GM19099 (cell line): ENCODE measurements around the gene ZBTB7C.

Experiments
- POLR2A ChIP-seq: IDR thresholded peaks from 3 replicates; pipeline ENCODE4 v1.6.1; 2011; ENCODE audit warnings: low read depth; ENCODE audit not compliant: insufficient read length; ENCODE audit errors: extremely low read depth

The ZBTB7C gene

DNA sequence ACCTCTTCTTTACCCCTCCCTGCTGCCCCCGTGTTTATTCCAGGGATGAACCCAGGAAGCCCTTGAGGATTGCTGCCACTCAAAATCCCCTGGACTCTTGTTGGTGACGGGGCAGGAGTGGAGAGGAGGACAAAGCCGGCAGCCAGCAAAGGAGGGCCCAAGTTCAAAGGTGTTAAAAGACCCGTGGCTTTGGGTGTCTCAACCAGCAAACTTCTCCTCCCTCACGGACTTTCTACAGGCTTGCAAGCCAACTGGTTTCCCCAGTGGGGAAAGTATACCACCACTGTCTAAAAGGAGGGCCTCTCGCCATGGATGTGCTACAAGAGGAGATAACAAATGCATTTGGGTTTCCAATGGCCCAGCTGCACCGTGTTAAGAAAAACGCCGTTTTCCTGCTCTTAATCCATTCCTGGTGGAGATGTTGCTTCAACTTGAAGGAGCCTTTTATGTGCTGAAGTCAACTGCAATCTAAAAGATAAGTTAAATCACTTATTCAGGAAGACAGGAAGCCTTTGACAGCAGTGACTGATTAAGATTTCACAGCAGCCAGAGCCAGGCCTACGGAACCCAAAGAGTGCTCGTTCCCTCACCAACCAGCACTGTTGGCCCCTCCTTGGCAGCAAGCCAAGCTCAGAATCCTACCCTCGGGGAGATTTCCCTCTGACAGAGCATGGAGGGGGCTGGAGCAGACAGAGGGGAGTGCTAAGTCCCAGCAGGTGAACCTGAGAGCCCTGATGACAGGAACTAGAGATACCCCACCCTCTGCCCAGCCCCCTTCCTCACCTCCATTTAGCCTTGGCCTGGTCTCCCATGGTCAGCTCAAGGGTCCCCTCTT, 57.8 kb downstream of the ZBTB7C start:
- no peak for TF ChIP-seq POLR2A

DNA sequence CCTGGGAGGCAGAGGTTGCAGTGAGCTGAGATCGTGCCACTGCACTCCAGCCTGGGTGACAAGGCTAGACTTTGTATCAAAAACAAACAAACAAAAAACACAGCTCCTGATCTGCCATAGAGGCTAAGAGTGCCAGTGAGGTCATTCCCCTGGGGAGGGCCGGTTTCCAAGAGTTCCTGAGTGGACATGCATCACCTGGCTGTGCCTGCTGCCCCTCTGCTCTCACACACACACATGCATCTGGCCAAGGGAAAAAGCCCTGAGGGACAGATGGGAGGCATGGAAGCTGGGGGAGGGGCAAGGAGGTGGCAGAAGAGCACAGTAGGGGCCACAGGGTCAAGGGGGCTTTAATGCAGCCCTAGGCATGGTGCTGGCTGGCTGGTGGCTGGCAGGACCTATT, 60.4 kb downstream of the ZBTB7C start:
- no peak for TF ChIP-seq POLR2A

- TF ChIP-seq POLR2A = no peak
These were observed 61.3 kb downstream of the ZBTB7C start for GRCh38 chr18:48347756-48348326.

GRCh38 chr18:48345596-48345995, 63.6 kb downstream of the ZBTB7C start:
- no peak for TF ChIP-seq POLR2A

GRCh38 chr18:48342581-48342980, 66.6 kb downstream of the ZBTB7C start:
- TF ChIP-seq POLR2A = no peak

DNA sequence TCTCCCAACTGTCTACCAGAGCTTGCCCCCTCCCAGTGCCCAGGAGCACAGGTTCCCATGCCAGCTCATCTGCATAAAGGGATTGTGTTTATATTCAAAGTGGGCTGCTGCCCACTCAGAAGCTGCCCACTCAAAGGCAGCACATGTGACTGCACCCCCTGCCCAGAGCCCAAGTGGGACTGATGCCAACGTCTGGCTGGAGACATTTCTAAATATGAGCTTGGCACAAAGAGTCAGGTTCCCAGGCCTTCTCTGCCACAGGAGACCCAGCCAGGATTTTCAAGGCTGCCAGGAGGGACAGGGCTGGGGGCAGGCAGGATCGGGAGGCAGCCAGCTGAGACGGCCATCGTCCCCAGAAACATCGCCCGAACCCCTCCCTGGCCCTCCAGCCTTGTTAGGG, 67.1 kb downstream of the ZBTB7C start:
- no peak for TF ChIP-seq POLR2A

- no peak for TF ChIP-seq POLR2A
These were observed 68.6 kb downstream of the ZBTB7C start for GRCh38 chr18:48340560-48340959.

DNA sequence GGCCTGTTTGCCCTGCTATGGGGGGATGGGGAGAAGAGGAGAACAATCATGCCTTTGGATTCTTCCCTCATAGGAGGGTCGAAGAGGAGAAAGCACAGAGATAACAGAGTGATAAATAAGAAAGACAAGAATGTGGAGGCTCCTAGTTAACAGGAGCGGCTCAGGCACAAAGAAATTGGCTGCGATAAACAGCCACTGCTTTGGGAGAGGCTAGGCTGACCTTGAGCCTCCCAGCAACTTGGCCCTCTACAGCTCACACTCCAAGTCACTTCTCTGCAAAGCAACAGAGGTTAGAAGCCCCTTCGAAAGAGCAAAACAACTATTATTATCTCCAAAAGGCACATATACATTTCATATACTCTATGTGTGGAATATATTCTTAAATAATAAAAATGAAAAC, 69.5 kb downstream of the ZBTB7C start:
- no peak for TF ChIP-seq POLR2A

GRCh38 chr18:48338915-48339314, 70.3 kb downstream of the ZBTB7C start:
- no peak for TF ChIP-seq POLR2A

DNA sequence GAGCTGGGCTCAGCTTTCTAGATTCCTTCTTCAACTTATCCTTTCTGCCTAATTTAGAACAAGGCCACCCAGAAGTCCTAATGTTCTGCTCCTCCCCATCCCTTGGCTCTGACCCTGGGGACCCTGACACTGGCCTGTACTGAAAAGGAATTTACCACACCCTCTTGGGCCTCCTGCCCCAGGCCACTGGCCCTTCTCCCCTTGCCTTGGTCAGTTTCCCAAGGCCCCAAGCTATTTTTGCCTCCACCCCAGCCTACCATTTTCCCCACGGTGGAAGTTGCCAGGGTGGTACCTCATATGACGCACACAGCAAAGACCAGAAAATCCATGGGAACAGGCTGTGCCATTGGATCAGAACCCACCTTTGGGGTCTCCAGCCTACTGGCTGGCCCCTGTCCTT, 72.1 kb downstream of the ZBTB7C start:
- no peak for TF ChIP-seq POLR2A

- TF ChIP-seq POLR2A = no peak
These were observed 72.9 kb downstream of the ZBTB7C start for GRCh38 chr18:48336332-48336731.

DNA sequence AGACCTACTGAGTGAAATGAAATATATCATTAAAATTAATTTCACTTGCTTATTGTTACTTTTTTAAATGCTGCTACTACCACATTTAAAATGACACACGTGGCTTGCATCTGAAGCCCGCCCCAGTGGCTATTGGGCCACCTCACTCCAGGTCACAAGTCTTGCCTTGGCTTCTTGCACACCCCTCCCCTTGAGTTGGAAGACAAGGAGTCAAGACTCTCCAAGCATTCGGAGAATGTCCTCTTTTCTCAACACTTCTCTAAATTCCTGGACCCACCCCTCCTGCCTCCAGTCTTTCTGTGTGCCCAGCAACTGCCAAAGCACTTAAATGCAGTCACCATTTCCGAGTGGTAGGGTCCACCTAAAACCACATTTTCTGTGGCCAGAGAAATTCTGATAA, 73.4 kb downstream of the ZBTB7C start:
- TF ChIP-seq POLR2A = no peak

DNA sequence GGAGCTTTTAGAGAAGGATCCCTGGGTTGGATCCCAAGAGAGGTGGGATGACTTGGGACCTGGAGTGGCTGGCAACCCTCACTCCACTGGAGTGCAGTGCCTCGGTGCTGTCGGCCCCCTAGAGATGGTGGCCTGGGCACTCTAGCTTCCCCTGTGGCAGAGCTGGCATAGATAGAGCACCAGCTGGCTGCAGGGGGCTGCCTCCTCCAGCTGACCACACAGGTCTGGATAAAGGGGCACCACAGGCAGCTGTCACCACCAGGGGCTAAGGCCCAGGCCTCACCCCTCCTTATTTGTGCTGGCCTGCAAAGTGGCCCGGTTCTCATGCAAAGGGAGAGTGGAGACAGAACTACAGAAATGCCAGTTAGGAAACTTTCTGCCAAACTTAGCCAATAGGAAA, 74.3 kb downstream of the ZBTB7C start:
- no peak for TF ChIP-seq POLR2A

DNA sequence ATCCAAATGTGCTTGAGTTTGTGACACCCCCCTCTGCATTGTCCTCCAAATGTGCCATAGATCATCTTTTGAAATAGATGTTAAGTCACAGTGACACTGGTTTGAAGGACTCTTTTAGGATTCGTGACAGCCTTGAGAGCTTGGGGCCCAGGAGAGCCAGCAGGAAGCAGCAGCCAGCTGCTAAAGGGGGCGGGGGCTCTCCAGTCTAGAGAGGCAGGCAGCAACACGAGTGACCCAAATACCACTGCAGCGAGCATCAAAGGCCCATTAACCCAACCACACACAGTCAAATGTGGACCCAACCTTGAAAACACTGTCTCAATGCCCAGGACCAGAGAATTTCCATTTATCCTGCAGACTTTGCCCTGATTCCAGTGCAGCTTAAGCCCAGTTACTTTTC, 75.6 kb downstream of the ZBTB7C start:
- no peak for TF ChIP-seq POLR2A

DNA sequence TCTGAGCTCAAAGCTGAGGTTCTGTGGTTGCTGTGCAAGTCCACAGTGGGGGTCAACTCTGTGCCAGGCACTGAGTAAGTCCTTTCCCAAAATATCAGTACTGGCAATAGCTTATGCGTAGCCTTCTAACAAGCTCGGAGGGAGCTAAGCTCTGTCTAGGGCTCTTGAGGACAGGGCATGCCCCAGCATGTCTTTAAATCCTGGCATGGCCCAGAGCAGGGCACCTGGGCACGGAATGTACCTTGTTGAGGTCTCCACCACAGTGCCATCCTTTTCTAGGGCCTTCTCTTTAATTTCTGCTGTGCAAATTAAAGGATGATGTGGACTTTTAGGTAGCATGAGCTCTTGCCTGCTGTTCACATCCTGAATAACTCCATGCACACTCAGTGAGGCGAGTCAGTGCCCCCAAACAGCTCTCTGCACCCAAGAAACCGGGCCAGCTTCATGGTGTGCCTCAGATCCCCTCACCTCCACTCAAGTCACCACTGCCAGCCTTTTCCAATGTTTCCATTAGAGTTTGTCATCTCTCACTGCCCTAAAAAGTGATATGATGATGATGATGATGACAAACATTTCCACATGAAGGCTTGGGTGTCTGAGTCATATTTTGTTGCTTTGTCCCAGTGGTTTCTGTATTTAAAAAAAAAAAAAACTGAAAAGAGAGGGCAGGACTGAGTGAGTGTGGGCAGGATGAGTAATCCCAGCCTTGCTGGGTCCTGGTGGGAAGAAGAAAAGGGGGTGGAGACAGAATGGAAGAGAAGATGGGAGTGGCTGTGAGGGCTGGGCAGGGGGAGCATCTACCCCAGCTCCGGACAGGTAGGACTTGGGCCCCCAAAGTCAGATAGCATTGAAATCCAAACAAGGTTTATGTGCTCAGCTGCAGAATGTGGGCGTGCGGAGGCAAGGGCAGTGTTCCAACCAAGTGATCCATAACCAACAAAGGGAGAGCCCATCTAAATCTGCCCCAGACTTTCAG, 78.9 kb downstream of the ZBTB7C start:
- TF ChIP-seq POLR2A = no peak

- TF ChIP-seq POLR2A = no peak
These were observed 80.5 kb downstream of the ZBTB7C start for GRCh38 chr18:48328473-48329210.
